Bronchus fibroblast of lung (primary cell): Measurements from ENCODE around the gene HDGFL1. TPM values are rescaled to one million over a fixed set of nuclear protein-coding genes. Genes with fewer than 3 reads are reported as not detected.

Experiments
- total RNA-seq: library from RNA; depleted of rRNA; stranded (reverse); fragments of >200 nt; gene quantifications from 2 replicates; pipeline ENCODE4 v1.2.3, GENCODE V29; 2015

The HDGFL1 gene
- not detected in 2 replicates for total RNA-seq

GRCh38 chr6:22569281-22570184 is at the start of gene HDGFL1:
HDGFL1 (plus strand) TSS chr6:22569566; CDS start chr6:22569576, 10 bp downstream.

